Adrenal gland (tissue), 12 donors: ENCODE results near the gene ABHD18. TPM values are rescaled to one million over a fixed set of nuclear protein-coding genes. Genes with fewer than 3 reads are reported as not detected.
"Not testable (repeated sequence)": the region's sequence is repeated elsewhere in the genome, so short reads cannot be mapped to it uniquely, and the experiment has no call there.

Experiments
- DNase-seq, 7 donors: peaks; one replicate each; pipeline ENCODE4 v3.0.0-alpha.2; 2019 to 2020
- H3K27ac ChIP-seq, 5 donors: fragments of 200-600 bp; sonication (generic) in 4 of 5; 1 replicate in 3 of 5; 2 replicates in 2 of 5; pipeline versions ENCODE4 v1.5.1 to v1.8.0; 2016 to 2020; ENCODE audit warnings: mild to moderate bottlenecking in 1 of 5
- H3K27me3 ChIP-seq: fragments of 200-600 bp; 2 replicates; pipeline ENCODE4 v1.8.0; 2021
- H3K36me3 ChIP-seq, 2 donors: fragments of 200-600 bp; replicated peaks in 1 of 2; 1 replicate in 1 of 2; 2 replicates in 1 of 2; pipeline versions ENCODE4 v1.5.1 to v1.8.0; 2018 to 2022
- H3K4me1 ChIP-seq, 2 donors: fragments of 200-600 bp; replicated peaks in 1 of 2; 1 replicate in 1 of 2; 2 replicates in 1 of 2; pipeline versions ENCODE4 v1.5.1 to v1.8.0; 2018 to 2021
- H3K4me3 ChIP-seq, 4 donors: fragments of 200-600 bp; sonication (generic) in 3 of 4; one replicate each; pipeline ENCODE4 v1.5.1; 2016 to 2018
- H3K9me3 ChIP-seq, 3 donors: fragments of 200-600 bp; sonication (generic) in 1 of 3; replicated peaks in 1 of 3; 1 replicate in 2 of 3; 2 replicates in 1 of 3; pipeline versions ENCODE4 v1.5.1 to v1.8.0; 2016 to 2021
- POLR2A ChIP-seq, 2 donors: fragments of 450-650 bp; IDR thresholded peaks; one replicate each; pipeline ENCODE4 v1.6.1; 2017; ENCODE audit warnings: antibody characterized with exemption in 2 of 2, mild to moderate bottlenecking in 2 of 2, moderate library complexity in 1 of 2
- WGBS, 4 donors: extraction: QIAGEN DNeasy Blood & Tissue Kit in 2 of 4; methylation state at CpG; one replicate each; pipeline versions ENCODE4 v1.1.5 to v1.1.7; 2013 to 2017; 5-methylcytosine and 5-hydroxymethylcytosine counted together
- intact Hi-C, 2 donors: fragments of 100-400 bp; cut with DNase I; formaldehyde crosslinking; loops; one replicate each; pipeline versions ENCODE4 v1.14.1 to v1.15.0; 2022 to 2023
- polyA plus RNA-seq, 3 donors: library from polyadenylated mRNA; stranded (reverse); fragments of 200-250 nt in 2 of 3; fragments of 350-450 nt in 1 of 3; fragmentation: Illumina TruSeq in 1 of 3; extraction: RNeasy Lipid Tissue Mini Kit (QIAGEN cat#74804) in 1 of 3; gene quantifications; one replicate each; pipeline ENCODE4 v1.2.3, GENCODE V29; 2013 to 2014
- total RNA-seq, 9 donors: library from RNA; depleted of rRNA in 4 of 9; stranded (reverse); fragments of >200 nt in 4 of 9; fragments of 120-200 nt in 1 of 9; fragmentation: NEBNext Ultra II Directional in 1 of 9; extraction: Animal tissue kit (Norgen Biotek cat#: 25700) in 1 of 9; gene quantifications; one replicate each; pipeline versions ENCODE4 v1.1.0 to v1.2.4, GENCODE V29; 2013 to 2023
- TF ChIP-seq, protein P1 (sequence below), 6 experiments: fragments of 450-650 bp in 4 of 6; fragments of 200-600 bp in 2 of 6; sonication (generic) in 1 of 6; IDR thresholded peaks; 1 replicate in 5 of 6; 2 replicates in 1 of 6; pipeline versions ENCODE4 v1.5.1 to v1.8.0; 2016 to 2021; ENCODE audit warnings: antibody characterized with exemption in 6 of 6, mild to moderate bottlenecking in 2 of 6, moderate library complexity in 1 of 6
- donor health status: healthy with polysubstance abuse.
- donor health status: Bipolar disorder and iron deficiency.
- donor health status: DM: yes; HTN: yes; CAD: no.
- donor health status: DM: no; HTN: no; CAD: no.
- donor health status: DM: no; HTN: no; CAD: no.
- donor health status: DM: yes; HTN: yes; CAD: no.

The ABHD18 gene
- total and polyA plus RNA-seq, 12 donors = 4.7 to 25.6 (median 9.4) TPM

DNA sequence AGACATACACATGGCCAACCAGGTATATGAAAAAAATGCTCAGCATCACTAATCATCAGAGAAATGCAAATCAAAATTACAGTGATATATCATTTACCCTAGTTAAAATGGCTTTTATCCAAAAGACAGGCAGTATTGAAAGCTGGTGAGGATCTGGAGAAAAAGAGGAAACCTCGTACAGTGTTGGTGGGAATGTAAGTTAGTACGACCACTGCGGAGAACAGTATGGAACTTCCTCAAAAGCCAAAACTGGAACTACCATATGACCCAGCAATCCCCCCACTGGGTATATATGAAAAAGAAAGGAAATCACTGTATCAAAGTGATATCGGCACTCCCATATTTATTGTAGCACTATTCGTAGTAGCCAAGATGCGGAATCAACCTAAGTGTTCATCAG, 23.4 kb downstream of the ABHD18 start:
- TF ChIP-seq, protein P1, sequence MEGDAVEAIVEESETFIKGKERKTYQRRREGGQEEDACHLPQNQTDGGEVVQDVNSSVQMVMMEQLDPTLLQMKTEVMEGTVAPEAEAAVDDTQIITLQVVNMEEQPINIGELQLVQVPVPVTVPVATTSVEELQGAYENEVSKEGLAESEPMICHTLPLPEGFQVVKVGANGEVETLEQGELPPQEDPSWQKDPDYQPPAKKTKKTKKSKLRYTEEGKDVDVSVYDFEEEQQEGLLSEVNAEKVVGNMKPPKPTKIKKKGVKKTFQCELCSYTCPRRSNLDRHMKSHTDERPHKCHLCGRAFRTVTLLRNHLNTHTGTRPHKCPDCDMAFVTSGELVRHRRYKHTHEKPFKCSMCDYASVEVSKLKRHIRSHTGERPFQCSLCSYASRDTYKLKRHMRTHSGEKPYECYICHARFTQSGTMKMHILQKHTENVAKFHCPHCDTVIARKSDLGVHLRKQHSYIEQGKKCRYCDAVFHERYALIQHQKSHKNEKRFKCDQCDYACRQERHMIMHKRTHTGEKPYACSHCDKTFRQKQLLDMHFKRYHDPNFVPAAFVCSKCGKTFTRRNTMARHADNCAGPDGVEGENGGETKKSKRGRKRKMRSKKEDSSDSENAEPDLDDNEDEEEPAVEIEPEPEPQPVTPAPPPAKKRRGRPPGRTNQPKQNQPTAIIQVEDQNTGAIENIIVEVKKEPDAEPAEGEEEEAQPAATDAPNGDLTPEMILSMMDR (IDR thresholded peaks at IDR 0.05) = no peak
- TF ChIP-seq POLR2A (IDR thresholded peaks at IDR 0.05) = no peak
- Histone ChIP-seq H3K4me3 (no peak overlapping the region), H3K27ac (no peak overlapping the region), H3K36me3 (no peaks in the 10 kb centered on the region), H3K4me1 (no peaks in the 10 kb centered on the region), H3K9me3 (no peaks in the 10 kb centered on the region), H3K27me3 (no peaks in the 10 kb centered on the region)
- intact Hi-C loops = no loop called here
- 91 to 95% (median 92%) methylated on average over 6 of the region's 6 CpGs for WGBS, 4 donors
- DNase-seq = no peak

DNA sequence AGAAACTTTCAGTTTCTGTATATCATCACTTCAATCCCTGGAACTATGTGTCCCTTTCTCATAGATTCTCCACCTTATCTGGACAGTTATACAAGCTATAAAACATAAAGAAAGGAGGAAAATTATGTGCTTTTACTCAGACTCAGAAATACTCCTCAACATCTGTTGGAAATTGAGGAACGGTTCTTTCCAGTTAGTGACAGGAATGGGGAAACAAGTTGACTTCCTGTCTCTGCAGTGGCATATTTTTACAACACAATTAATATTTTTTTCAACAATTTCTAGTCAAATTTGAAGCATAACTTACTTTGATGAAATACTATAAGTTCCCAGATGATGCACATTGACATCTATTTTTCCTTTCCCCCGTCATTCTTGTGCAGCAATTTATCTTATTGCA, 27.9 kb downstream of the ABHD18 start:
- no peaks in the 10 kb centered on the region for H3K9me3 ChIP-seq
- H3K4me1 ChIP-seq = no peaks in the 10 kb centered on the region
- H3K4me3 ChIP-seq = no peak overlapping the region
- no peak for TF ChIP-seq POLR2A (IDR thresholded peaks at IDR 0.05)
- TF ChIP-seq, protein P1 (IDR thresholded peaks at IDR 0.05) = no peak
- intact Hi-C loops = no loop called here
- no peak for DNase-seq
- H3K27me3 ChIP-seq = no peaks in the 10 kb centered on the region
- no peak overlapping the region for H3K27ac ChIP-seq
- WGBS, 4 donors = 69 to 82% (median 74%) methylated on average over 2 of the region's 2 CpGs
- no peaks in the 10 kb centered on the region for H3K36me3 ChIP-seq

DNA sequence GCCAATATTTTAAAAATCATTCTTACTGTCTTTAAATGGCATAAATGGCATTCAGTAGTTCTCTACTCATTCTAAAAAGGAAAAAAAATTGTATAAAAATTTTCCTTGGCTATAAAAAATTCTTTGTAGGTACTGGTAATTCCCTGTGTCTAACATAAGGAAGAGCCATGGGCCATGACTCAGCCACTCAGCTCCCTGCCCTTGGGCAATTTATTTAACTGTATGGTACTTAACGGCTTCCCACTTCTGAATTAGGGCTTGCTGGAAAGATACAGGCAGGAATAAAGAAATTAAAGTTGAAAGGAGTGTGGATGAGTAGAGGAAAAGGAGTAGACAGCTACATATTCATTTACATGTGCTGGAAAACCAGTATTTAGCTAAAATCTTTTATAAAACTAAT, 30.6 kb downstream of the ABHD18 start:
- no peak overlapping the region for H3K27ac ChIP-seq
- WGBS, 4 donors = 60 to 71% (median 63%) methylated on average over 1 of the region's 1 CpG
- no peak overlapping the region for H3K4me3 ChIP-seq
- no peak for TF ChIP-seq POLR2A (IDR thresholded peaks at IDR 0.05)
- TF ChIP-seq, protein P1 (IDR thresholded peaks at IDR 0.05) = no peak
- H3K36me3 ChIP-seq = no peaks in the 10 kb centered on the region
- H3K27me3 ChIP-seq = no peaks in the 10 kb centered on the region
- no peaks in the 10 kb centered on the region for H3K4me1 ChIP-seq
- DNase-seq = no peak
- intact Hi-C loops = no loop called here
- no peaks in the 10 kb centered on the region for H3K9me3 ChIP-seq

DNA sequence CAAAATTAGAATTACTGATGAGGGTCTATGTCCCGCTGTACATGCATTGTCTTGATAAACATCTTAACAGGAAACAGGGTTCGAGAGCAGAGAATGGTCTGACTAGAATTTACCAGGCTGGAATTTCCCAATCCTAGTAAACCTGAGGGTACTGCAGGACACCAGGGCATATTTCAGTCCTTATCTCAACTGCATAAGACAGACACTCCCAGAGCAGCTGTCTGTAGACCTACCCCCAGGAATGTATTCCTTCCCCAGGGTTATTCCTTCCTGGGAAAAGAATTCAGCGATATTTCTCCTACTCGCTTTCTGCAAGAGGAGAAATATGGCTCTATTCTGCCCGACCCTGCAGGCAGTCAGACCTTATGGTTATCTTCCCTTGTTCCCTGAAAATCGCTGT, 31.3 kb downstream of the ABHD18 start:
- H3K36me3 ChIP-seq, H3K4me3 ChIP-seq, H3K27ac ChIP-seq, H3K4me1 ChIP-seq, H3K27me3 ChIP-seq, H3K9me3 ChIP-seq, DNase-seq, intact Hi-C loops: not testable (repeated sequence)
- WGBS, 4 donors = 95 to 97% (median 97%) methylated on average over 6 of the region's 6 CpGs

DNA sequence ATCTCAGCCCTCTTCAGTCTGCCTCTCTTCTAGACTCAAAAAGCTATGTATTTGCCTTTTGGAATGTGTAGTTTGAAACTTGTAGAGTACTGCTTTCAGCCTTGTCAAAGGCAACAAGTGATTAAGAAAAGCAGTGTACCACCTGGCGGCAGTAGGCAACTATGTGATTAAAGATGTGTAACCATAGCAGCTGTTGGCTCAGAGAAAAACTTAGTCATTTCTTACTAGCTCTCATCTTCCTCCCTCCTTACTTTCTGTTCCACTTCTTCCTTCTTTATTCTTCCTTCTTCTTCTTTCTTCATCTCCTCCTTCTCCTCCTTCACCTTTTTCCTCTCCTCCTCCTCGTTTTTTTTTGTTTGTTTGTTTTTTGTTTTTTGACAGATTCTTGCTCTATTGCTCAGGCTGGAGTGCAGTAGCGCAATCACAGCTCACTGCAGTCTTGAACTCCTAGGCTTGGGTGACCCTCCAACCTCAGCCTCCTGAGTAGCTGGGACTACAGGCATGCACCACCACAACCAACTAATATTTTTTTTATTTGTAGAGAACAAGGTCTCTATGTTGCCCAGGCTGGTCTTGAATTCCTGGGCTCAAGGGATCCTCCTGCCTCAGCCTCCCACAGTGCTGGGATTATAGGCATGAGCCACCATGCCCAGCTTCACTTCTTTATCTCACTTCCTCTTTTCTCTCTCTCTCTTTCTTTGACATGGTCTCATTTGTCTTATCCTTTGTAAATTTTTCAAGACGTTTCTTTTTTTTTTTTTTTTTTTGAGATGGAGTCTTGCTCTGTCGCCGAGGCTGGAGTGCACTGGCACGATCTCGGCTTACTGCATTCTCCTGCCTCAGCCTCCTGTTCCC, 32.6 kb downstream of the ABHD18 start:
- 82 to 89% (median 86%) methylated on average over 8 of the region's 8 CpGs for WGBS, 4 donors
- Histone ChIP-seq H3K4me3 (no peak overlapping the region), H3K9me3 (no peaks in the 10 kb centered on the region), H3K27ac (no peak overlapping the region), H3K27me3 (no peaks in the 10 kb centered on the region), H3K4me1 (no peaks in the 10 kb centered on the region), H3K36me3 (no peaks in the 10 kb centered on the region)
- TF ChIP-seq POLR2A (IDR thresholded peaks at IDR 0.05) = no peak
- TF ChIP-seq, protein P1 (IDR thresholded peaks at IDR 0.05) = peak in 5 of 6 experiments; percentile 9 to 33 (median 19)
- peak in 3 of 7 donors; percentile 21 to 35 (median 32) for DNase-seq
- intact Hi-C loops = no loop called here
